Stimulated activated CD4-positive, alpha-beta T cell treated with anti-CD3 and anti-CD28 coated beads, Interleukin-4, amount 100 ng/mL, for 1 hour (primary cell): ENCODE data around the gene CD1E.
"Not testable (repeated sequence)": the region's sequence is repeated elsewhere in the genome, so short reads cannot be mapped to it uniquely, and the experiment has no call there.

Experiments
- DNase-seq: peaks from one replicate; pipeline ENCODE4 v3.0.0-alpha.2; 2020

CD1E gene

DNA sequence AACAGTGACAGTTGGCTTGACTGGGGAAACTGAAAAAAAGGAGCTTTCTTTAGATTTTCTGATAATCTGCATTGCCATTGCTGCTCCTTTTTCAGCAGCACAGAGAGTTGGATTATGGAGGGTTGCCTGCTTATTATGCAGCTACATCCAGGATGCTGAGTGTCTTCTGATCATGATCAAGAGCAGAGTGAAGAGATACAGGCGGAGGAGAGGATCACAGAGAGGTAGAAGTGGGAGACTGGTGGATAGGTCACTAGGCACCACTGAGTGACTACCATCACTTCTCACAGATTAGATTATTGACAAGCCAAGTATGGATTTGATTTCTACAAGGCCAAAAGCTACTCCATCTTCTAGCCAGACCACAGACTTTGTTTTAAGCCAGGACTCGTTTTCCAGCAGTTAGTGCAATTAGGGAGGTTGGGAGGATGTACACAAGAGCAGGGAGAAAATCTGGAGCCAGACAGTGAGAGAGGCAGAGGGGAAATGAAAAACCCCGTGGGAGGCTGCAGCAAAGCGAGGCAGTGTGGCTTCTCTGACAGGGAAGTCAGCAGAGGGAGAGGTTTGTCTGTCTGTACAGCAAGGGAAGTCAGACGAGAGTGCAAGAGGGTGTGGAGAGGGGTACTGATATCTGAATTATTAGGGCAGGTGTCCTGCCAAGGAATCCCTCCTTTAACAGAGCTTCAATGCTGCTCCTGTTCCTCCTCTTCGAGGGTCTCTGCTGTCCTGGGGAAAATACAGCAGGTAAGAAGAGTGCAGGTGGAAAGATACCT lies at the start of gene CD1E:
TSS of gene CD1E (plus strand) at position 592 of the 773 bp plus-strand sequence. CDS start at position 687, 95 bp downstream.
- DNase-seq = no peak

- DNase-seq = no peak
Measured at GRCh38 chr1:158310623-158311022, 43.1 kb upstream of the CD1E start.

- no peak for DNase-seq
Measured at GRCh38 chr1:158311066-158311465, 42.6 kb upstream of the CD1E start.

DNA sequence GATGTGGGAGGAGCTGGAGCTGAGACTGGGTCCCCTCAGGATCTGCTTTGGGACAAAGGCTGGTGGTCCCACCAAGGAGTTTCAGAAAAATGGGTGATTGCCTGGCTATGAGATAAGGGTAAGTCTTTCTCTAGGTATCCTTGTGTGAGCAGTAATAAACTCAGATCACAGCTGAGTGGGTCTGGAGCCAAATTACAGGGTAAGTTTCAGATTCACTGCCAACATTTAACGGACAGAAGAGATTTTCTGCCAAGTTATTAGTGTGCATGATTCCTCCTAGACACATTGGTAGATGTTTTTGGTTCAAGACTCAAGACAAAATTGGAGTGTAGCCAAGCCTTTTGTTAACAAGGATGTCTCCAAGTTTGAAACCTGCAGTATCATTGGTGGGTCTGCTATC lies 29.8 kb upstream of the CD1E start:
- DNase-seq = no peak

DNA sequence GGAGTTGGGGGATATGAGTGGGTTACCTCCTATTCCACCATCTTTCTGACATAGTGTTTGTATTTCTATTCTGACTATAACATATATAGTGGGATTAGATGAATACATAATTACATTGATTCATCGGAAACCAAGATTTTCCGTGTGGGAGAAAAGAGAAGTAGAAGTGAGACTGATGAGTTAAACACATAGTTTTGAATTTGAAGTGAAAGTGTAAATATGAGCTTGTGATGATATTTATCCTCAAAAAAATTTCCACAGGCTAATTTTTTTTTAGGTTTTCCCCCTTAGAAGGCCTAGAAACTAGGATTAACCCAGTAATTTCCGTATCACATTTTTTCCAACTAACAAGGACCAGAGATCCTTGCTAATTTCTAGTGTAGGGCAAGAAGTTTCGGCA lies 29.3 kb upstream of the CD1E start:
- no peak for DNase-seq

DNA sequence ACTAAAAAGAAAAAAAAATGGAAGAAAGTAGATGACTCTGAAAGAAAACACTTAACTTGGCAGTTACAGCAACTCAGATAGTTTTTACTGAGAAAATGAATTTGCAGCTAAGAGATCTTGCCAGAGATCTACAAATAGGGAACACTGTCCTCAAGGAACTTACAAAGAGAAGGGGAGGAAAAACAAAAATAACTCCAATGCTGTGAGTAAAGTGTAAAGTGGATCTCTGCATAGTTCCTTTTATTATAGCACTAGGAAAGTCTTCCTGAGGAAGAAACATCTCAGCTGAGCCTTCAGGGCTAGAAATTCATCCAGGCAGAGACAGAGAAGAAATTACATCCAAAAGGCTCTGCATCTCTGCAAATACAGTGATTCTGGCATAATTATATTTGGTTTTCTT lies 26.2 kb upstream of the CD1E start:
- no peak for DNase-seq

DNA sequence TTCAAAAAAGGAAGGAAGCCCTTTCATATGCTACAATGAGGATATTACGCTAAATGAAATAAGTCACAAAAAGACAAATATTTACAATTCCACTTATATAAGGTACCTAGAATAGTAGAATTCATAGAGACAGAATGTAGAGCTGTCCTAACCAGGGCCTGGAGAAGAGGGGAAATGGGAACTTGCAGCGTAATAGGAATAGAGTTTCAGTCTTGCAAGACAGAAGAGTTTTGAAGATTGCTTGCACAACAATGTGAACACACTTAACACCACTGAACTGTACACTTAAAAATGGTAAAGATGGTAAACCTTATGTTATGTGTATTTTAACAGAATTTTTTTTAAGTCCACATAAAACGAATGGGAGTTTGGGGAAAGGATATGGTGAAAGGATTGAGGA lies 25.3 kb upstream of the CD1E start:
- DNase-seq = no peak

- no peak for DNase-seq
Measured at GRCh38 chr1:158329300-158329699, 24.4 kb upstream of the CD1E start.

DNA sequence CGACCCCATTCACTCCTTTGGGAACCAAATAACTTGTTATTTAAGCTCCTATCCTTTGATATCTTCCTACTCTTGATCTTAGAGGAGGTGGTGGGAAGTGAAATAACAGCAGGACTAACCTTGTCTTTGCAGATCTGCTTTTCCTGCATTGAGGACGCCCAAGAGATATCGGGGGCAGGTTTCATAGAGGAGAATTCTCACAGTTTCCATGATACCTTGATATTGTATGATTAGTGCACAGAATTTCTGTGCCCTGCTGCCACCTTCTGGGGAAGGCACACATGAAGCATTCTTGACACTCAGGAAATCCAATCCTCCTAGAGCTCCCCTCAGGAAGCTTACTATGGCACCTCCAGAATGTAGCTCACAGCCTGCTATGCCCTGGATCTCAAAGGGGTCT lies 24.0 kb upstream of the CD1E start:
- DNase-seq = no peak

DNA sequence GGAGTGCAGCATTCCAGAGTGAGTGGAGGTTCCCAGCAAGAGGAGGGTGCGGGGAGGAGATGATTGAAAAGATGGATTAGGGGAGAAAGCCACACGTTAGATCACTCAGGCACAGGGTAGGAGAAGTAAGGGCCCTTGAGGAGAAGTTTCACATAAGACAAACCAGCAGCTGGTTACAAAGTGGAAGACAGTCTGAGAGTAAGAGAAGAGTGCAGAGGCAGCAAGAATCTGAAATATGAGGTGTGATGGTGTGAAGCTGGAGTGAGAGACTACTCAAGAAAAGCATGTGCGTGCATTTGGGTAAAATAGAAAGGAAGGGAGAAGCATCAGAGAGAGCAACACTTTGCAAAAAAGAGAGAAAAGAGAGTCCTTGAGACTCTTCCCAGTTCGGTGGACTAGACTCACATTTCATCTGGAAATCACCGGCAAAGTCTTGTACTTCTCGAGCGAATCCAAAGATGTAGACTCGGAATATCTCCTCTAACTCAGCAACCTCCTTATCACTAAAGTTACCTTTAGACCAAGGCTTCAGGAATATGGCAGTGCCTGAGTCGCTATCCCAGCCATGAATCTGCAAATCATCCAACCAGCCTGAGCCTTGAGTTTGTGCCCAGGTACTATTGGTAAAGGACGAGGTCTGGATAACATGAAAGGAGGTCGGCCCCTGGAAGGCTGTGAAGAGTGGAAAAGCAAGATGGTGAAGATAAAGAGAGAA lies 23.1 kb upstream of the CD1E start:
- DNase-seq = no peak

- no peak for DNase-seq
Measured at GRCh38 chr1:158331106-158331425, 22.6 kb upstream of the CD1E start.

DNA sequence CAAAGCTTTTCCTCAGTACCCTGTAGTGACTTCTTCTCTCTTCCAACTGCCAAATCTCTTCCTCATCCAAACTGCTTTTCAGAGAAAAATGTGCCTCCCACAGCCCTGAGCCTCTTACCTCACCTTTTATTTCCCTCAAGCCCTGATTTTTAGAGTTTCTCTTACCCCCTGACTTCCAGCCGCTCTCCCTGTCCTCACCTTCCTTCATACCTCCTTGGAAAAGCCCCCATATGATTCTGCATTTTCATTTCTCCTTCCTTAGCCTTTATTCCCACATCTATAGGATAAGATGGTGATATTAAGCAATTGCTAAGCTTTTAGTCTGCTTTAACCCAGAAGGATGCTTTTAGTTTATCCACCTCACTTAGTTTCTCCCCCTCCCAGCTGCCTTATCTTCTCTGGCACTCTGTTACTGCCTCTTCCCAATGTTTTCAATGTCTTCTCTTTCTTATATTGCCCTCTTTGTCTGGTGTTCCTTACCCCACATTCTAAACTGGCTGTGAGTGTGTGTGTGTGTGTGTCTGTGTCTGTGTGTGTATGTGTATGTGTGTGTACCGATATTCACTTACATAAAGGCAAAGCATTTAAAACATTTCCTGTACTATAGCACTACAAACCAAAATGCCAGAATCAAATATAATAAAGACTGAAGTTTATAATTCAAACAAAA lies 22.1 kb upstream of the CD1E start, which contains the start of gene CD1B:
TSS of gene CD1B (minus strand) at position 51 of the 670 bp plus-strand sequence. CDS start 108 bp downstream, outside the sequence.
- no peak for DNase-seq

GRCh38 chr1:158333405-158334155 lies 20.1 kb upstream of the CD1E start:
- no peak for DNase-seq

GRCh38 chr1:158334526-158335212 lies 19.0 kb upstream of the CD1E start:
- no peak for DNase-seq

DNA sequence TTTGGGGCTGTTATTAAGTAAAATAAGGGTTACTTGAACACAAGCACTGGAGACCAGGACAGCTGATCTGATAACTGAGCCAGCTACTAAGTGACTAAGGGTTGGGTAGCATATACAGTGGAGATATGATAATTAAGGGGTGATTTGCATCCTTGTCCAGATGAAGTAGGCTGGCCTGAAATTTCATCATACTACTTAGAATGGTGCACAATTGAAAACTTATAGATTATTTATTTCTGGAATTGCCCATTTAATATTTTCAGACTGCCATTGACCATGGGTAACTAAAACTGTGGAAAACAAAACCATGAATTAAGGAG lies 18.5 kb upstream of the CD1E start:
- no peak for DNase-seq

GRCh38 chr1:158336413-158336812 lies 17.3 kb upstream of the CD1E start:
- not testable (repeated sequence) for DNase-seq

- DNase-seq = not testable (repeated sequence)
Measured at GRCh38 chr1:158348946-158349345, 4.7 kb upstream of the CD1E start.

GRCh38 chr1:158354255-158354654 lies 561 bp downstream of the CD1E start:
- DNase-seq = no peak

GRCh38 chr1:158355773-158356285 lies 2.1 kb downstream of the CD1E start:
- no peak for DNase-seq

- DNase-seq = no peak
Measured at GRCh38 chr1:158356616-158357015, 2.9 kb downstream of the CD1E start.

- no peak for DNase-seq
Measured at GRCh38 chr1:158357441-158357840, 3.7 kb downstream of the CD1E start.

GRCh38 chr1:158362482-158362881 lies 8.8 kb downstream of the CD1E start:
- no peak for DNase-seq
